ENCODE data around the gene PACSIN1. TPM values are rescaled to one million over a fixed set of nuclear protein-coding genes. Genes with fewer than 3 reads are reported as not detected.

The PACSIN1 gene
- total RNA-seq, 1 experiment from 2014 or later: not detected

- in situ Hi-C loops (cut with HindIII; ENCODE audit: low pct_unique_long_range_greater_than_20kb, low sequenced_read_pairs): no loop called here
Measured at GRCh38 chr6:34562350-34562749, 96.5 kb downstream of the PACSIN1 start.

GRCh38 chr6:34562861-34563512, 97.1 kb downstream of the PACSIN1 start:
- no peak for DNase-seq (ENCODE audit: low read depth, low spot score)
- in situ Hi-C loops (cut with HindIII; ENCODE audit: low pct_unique_long_range_greater_than_20kb, low sequenced_read_pairs): no loop called here

More at GRCh38 chr6:34562350-34562749, 96.5 kb downstream of the PACSIN1 start:
- no peak for DNase-seq (ENCODE audit: low read depth, low spot score)

- in situ Hi-C loops (cut with HindIII; ENCODE audit: low pct_unique_long_range_greater_than_20kb, low sequenced_read_pairs): no loop called here
Measured at GRCh38 chr6:34563513-34563870, 97.6 kb downstream of the PACSIN1 start.

GRCh38 chr6:34564181-34564580, 98.3 kb downstream of the PACSIN1 start:
- DNase-seq (ENCODE audit: low read depth, low spot score): no peak
- in situ Hi-C loops (cut with HindIII; ENCODE audit: low pct_unique_long_range_greater_than_20kb, low sequenced_read_pairs): no loop called here

More at GRCh38 chr6:34563513-34563870, 97.6 kb downstream of the PACSIN1 start:
- DNase-seq (ENCODE audit: low read depth, low spot score): no peak

- no peak for DNase-seq (ENCODE audit: low read depth, low spot score)
- in situ Hi-C loops (cut with HindIII; ENCODE audit: low pct_unique_long_range_greater_than_20kb, low sequenced_read_pairs): no loop called here
Measured at GRCh38 chr6:34565722-34566137, 99.9 kb downstream of the PACSIN1 start.

- in situ Hi-C loops (cut with HindIII; ENCODE audit: low pct_unique_long_range_greater_than_20kb, low sequenced_read_pairs): no loop called here
- DNase-seq (ENCODE audit: low read depth, low spot score): no peak
Measured at GRCh38 chr6:34566830-34567546, 101.1 kb downstream of the PACSIN1 start.

- in situ Hi-C loops (cut with HindIII; ENCODE audit: low pct_unique_long_range_greater_than_20kb, low sequenced_read_pairs): no loop called here
- no peak for DNase-seq (ENCODE audit: low read depth, low spot score)
Measured at GRCh38 chr6:34568341-34569201, 102.7 kb downstream of the PACSIN1 start.

GRCh38 chr6:34569361-34569973, 103.6 kb downstream of the PACSIN1 start:
- in situ Hi-C loops (cut with HindIII; ENCODE audit: low pct_unique_long_range_greater_than_20kb, low sequenced_read_pairs): no loop called here
- DNase-seq (ENCODE audit: low read depth, low spot score): no peak

GRCh38 chr6:34570066-34570833, 104.4 kb downstream of the PACSIN1 start:
- in situ Hi-C loops (cut with HindIII; ENCODE audit: low pct_unique_long_range_greater_than_20kb, low sequenced_read_pairs): no loop called here
- no peak for DNase-seq (ENCODE audit: low read depth, low spot score)

- in situ Hi-C loops (cut with HindIII; ENCODE audit: low pct_unique_long_range_greater_than_20kb, low sequenced_read_pairs): no loop called here
- DNase-seq (ENCODE audit: low read depth, low spot score): no peak
Measured at GRCh38 chr6:34571388-34571787, 105.5 kb downstream of the PACSIN1 start.

GRCh38 chr6:34572021-34572420, 106.1 kb downstream of the PACSIN1 start:
- no peak for DNase-seq (ENCODE audit: low read depth, low spot score)
- in situ Hi-C loops (cut with HindIII; ENCODE audit: low pct_unique_long_range_greater_than_20kb, low sequenced_read_pairs): no loop called here

GRCh38 chr6:34572585-34572984, 106.7 kb downstream of the PACSIN1 start:
- in situ Hi-C loops (cut with HindIII; ENCODE audit: low pct_unique_long_range_greater_than_20kb, low sequenced_read_pairs): no loop called here

GRCh38 chr6:34573567-34574183, 107.8 kb downstream of the PACSIN1 start:
- in situ Hi-C loops (cut with HindIII; ENCODE audit: low pct_unique_long_range_greater_than_20kb, low sequenced_read_pairs): no loop called here
- DNase-seq (ENCODE audit: low read depth, low spot score): no peak

More at GRCh38 chr6:34572585-34572984, 106.7 kb downstream of the PACSIN1 start:
- no peak for DNase-seq (ENCODE audit: low read depth, low spot score)

- DNase-seq (ENCODE audit: low read depth, low spot score): no peak
- in situ Hi-C loops (cut with HindIII; ENCODE audit: low pct_unique_long_range_greater_than_20kb, low sequenced_read_pairs): no loop called here
Measured at GRCh38 chr6:34574647-34575293, 108.9 kb downstream of the PACSIN1 start.

- in situ Hi-C loops (cut with HindIII; ENCODE audit: low pct_unique_long_range_greater_than_20kb, low sequenced_read_pairs): no loop called here
Measured at GRCh38 chr6:34575326-34575725, 109.5 kb downstream of the PACSIN1 start.

GRCh38 chr6:34576286-34576955, 110.5 kb downstream of the PACSIN1 start:
- DNase-seq (ENCODE audit: low read depth, low spot score): no peak

More at GRCh38 chr6:34575326-34575725, 109.5 kb downstream of the PACSIN1 start:
- DNase-seq (ENCODE audit: low read depth, low spot score): no peak

More at GRCh38 chr6:34576286-34576955, 110.5 kb downstream of the PACSIN1 start:
- in situ Hi-C loops (cut with HindIII; ENCODE audit: low pct_unique_long_range_greater_than_20kb, low sequenced_read_pairs): no loop called here

Measured in SK-MEL-5 (cell line).